ENCODE measurements around the gene IL17A.
"Not testable (repeated sequence)": the region's sequence is repeated elsewhere in the genome, so short reads cannot be mapped to it uniquely, and the experiment has no call there.

Gene IL17A

DNA sequence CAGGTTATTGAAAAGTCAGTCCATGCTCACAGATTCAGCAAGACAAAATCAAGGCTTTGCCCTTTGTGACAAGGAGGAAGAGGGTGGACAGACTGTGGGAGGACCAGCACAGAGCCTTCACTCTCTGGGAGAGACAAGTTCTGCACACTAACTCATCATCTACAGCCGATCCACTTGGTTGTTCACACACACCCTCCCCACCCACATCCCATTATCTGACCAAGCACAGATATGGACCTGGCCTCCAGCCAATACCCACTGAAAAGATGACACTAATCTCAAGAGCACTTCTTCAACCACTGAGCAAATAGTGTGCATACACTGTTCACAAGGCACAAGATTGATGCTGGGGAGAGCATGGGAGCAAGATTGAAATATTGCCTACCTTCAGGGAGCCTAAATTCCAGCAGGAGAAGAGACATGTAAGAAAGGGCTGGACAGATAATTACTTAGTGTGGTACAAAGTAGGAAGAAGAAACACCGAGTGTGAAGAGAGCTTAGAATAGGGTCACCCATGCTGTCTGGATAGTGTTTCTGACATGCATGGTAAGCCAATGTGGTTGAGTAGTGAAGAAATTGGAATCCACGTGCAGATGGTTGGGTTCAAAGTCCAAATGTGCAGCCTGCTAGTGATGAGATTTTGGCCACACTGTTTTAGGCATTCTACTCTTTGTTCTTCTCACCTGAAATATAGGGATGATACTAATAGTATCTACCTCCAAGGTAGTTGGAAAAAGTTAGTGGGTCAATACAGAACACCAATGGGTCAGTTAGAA lies 21.7 kb upstream of the IL17A start:
- no peak for DNase-seq

DNA sequence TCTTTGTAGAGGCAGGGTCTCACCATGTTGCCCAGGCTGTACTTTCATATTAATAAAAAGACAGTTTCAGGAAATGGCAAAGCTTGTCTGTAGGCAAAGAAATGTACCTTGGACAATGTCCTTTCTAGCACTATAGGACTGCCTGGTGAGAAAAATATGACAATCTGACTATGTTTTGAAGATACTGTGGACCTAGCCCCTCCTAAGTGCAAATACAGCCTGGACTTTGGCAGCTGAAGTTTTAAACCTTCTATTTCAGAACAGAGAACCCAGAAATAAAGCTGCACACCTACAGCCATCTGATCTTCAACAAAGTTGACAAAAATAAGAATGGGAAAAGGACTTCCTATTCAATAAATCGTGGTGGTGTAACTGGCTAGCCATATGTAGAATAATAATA lies 18.9 kb upstream of the IL17A start:
- no peak for DNase-seq

DNA sequence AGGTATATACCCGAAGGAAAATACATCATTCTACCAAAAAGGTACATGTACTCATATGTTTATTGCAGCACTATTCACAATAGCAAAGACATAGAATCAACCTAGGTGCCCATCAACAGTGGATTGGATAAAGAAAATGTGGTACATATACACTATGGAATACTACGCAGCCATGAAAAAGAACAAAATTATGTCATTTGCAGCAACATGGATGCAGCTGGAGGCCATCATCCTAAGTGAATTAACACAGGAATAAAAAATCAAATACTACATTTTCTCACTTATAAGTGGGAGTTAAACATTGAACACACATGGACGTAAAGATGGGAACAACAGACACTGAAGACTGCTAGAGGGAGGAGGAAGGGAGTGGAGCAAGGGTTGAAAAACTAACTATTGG lies 17.8 kb upstream of the IL17A start:
- not testable (repeated sequence) for DNase-seq

DNA sequence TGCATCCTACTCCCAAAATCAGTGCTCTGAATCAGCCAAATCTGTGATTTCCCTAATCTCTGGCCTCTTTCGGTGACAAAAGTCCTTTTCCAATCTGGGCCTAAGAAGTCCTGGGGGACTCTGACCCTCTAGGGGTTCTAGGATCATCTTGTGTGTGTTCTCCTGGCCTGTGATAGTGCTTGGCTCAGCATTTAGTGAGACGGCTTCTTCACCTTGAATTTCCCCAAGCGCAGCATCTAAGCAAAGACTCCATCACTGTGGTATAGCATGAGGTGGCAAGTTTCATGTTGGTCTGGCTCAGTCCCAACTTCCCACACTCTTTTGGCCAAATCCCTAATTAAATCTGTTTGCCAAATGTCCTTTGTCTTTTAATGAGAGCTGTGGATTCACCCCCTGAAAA lies 12.1 kb upstream of the IL17A start:
- DNase-seq: no peak

DNA sequence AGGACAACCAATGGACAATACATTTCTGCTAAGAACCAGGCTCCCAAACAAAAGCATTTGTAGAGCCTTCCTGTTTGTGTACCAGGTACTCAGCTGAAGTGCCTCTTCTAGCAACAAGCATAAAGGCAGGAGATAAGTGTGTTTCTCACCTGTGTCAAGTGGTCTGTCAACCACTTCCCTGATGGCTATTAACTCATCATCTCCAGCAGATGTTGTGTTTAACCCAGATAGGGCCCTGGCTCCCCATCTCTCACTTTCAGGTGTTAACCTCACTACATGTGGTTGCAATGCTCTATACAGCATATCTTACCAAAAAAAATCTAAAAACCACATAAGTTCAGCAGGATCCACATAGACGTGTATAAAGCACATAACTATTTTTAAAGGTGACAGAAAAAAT lies 9.6 kb upstream of the IL17A start:
- DNase-seq: no peak

DNA sequence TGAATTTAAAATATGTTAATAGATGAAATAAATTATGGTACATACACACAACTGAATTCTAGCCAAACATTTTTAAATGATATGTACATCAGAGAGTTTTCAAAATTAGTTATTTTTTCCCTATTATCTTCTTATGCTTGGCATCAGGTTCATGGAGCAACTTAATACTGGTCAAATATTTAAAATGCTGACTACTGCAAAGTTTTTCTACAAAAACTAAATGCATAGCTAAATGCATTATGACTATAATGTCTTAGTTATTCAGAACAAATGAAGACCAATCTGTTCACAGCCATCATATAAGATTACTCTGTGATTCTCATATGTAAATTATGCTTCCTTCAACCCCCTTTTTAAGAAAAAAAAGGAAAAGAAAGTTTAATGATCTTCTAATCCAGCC lies 8.2 kb upstream of the IL17A start:
- DNase-seq: no peak

DNA sequence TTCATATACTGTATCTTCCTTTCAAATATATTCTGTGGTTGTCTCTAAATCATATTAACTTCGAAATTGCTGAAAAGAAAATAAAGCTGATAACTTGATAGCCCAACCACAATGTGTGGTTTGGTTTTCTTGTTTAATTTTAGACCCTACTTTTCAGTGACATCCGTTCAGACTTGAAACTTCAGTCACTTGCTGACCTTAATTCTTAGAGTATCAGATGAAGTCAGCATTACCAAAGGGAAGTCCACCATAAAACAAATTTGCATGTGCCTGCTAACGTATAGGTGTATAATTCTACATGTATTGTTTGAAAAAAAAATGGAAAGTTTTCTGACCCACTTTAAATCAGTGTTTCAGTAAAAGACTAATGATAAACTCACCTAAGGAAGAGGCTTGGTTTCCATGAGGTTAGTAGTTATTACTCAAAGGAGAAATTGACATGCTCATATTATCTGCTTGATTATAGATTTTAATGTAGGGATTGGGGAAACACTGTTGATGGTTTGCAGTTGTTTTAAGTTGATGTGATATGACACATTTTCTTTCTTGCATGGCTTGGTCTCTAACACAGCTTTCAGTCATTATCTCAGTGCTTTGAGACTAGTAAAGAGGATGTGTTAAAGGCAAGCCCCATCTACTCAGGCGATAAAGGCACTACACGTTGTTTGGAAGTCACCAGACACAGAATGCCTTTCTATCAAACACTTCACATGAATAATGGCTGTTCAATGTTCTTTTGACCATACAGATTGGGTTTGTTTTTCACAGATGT lies 5.2 kb upstream of the IL17A start:
- no peak for DNase-seq

DNA sequence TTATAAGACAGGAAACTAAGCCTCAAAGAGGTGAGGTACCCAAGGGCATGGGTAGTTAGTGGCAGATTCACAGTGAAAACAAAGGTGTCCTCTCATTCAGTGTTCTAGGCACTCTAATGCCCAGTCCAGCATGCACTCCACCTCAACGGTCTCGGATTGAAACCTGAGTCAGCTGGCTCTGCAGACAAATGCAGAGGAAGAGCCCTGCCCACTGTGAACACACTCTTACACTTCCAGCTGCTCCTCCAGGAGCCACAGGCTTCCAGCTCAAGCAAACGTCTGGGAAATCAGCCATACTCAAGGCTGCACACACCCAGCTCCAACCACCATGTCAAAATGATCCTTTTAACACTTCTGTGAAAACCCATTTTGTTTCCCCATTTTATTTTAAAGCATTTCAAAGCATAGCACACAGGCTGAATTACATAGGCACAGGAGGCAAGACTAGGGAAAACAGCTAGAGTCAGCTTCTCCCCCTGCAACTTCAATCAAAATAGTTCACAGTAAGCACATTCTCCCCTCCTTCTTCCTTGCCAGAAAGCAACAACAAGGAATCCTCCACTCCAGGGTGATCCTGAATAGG lies 3.0 kb upstream of the IL17A start:
- DNase-seq: no peak

DNA sequence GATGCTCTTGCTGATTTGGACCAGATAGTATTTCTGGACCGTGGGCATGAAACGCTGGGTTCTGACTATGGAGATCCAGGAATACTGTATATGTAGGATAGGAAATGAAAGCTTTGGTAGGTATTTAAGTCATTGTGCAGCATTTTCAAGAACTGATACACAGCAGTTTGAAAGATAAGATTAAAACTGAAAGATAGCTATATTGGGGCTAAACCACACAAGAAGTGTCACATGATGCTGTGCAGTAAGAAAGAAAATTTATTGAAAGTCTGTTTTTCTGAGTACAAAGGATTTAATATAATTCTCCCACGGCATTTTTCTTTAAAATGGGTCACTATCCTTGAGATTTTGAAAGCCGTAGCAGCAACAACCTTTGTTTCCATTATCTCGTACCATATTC lies 305 bp downstream of the IL17A start:
- DNase-seq: no peak

DNA sequence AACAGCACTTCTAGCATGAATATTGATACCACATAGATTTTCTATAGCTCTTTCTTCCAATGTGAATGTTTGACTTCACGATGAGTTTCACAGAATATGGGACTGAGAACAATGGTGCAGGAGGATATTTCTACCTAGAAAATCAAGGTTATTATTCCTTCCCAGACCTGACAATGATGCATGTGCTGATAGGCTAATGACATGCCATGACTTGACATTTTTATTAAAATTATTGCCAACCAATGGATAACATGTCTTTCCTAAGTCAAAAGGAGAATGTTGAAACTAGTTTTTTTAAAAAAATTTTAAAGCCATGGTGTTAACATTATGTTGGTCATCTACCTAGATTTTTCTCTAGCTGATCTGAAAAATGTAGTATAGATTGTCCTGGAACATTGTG lies 923 bp downstream of the IL17A start:
- DNase-seq: no peak

DNA sequence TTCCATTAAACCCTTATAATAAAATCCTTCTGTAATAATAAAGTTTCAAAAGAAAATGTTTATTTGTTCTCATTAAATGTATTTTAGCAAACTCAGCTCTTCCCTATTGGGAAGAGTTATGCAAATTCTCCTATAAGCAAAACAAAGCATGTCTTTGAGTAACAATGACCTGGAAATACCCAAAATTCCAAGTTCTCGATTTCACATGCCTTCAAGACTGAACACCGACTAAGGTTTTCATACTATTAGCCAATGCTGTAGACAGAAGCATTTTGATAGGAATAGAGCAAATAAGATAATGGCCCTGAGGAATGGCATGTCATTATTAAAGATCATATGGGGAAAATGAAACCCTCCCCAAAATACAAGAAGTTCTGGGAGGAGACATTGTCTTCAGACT lies 3.8 kb downstream of the IL17A start:
- no peak for DNase-seq

DNA sequence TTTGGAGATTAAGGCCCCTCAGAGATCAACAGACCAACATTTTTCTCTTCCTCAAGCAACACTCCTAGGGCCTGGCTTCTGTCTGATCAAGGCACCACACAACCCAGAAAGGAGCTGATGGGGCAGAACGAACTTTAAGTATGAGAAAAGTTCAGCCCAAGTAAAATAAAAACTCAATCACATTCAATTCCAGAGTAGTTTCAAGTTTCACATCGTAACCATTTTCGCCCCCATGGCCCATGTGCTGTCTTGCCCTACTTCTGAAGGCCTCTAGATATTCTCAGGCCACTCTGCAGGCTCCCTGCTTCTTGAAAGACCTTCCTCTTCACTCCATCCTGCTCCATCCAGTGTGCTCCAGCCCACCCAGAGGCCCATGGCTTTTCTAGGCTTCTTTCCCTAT lies 4.2 kb downstream of the IL17A start:
- DNase-seq: no peak

DNA sequence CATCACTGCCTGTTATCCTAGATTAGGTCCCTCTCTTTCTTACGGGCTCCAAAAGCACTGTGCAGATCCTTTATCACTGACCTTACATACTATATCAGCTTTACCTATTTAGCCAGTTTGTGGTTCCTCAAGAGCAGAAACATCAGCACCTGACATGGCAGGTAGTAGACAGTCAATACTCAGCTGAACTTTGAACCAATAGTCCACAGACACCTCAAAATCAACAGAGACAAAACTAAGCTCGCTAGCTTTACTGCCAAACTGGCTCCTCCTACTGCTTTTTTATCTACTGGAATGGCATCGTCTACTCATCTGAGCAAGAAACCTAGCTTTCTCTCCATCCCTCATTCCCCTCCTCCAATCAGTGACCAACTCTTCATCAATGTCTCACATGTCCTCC lies 5.6 kb downstream of the IL17A start:
- no peak for DNase-seq

DNA sequence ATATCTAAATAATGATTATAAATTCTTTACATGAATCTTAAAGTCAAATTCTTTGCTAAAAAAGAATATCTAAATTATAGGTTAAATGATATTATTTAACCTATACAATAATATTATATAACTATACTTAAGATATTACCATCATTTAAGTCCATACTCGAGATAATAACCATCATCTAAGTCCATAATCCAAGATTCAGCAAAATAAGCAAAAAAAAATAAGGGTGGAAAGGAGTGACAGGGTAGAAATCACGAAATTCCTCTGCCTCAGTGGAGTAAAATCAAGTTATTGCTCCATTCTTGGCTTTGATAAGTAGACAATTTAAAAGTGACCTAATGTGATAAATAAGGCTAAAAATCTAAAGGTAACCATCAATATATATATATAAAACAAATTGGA lies 9.7 kb downstream of the IL17A start:
- DNase-seq: no peak

DNA sequence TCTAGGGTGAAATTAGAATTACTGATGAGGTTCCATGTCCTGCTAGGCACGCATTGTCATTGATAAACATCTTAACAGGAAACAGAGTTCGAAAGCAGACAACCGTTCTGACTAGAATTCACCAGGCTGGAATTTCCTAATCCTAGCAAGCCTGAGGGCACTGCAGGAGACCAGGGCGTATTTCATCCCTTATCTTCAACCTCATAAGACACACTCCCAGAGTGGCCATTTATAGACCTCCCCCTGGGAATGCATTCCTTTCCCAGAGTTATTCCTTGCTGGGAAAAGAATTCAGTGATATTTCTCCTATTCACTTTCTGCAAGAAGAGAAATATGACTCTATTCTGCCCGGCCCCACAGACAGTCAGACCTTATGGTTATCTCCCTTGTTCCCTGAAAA lies 13.9 kb downstream of the IL17A start:
- DNase-seq: not testable (repeated sequence)

DNA sequence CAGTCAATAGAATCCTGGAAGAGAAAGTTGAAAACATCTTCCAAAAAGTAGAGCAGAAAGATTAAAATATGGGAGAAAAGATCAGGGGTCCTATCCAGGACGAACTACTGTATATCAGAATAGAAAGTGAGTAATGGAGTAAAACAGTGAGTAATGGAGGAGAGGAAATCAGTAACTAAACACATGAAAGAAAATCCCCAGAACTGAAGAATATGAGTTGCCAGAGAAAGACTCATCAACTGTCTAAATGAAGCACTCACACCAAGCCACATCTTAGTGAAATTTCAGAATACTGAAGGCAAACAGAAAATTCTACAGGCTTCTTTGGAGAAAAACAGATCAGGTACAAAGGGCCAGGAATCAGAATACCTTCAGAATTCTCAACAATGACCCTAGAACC lies 14.9 kb downstream of the IL17A start:
- no peak for DNase-seq

DNA sequence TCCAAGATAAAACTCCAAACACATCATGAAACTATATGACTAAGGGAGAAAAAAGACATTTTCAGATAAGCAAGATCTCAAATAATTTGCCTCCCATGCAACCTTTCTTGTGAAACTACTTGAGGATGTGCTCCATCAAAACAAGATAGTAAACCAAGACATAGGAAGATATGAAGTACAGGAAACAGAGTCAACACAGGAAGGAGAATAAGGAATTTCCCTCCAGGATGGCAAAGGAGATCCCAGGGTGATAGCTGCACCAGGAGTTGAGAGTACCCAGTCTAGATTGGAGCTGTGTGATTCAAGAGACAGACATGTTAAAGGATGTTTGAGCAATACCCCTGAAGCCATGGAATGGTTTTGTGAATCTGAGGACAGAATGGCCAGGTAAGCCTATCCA lies 15.3 kb downstream of the IL17A start:
- no peak for DNase-seq

DNA sequence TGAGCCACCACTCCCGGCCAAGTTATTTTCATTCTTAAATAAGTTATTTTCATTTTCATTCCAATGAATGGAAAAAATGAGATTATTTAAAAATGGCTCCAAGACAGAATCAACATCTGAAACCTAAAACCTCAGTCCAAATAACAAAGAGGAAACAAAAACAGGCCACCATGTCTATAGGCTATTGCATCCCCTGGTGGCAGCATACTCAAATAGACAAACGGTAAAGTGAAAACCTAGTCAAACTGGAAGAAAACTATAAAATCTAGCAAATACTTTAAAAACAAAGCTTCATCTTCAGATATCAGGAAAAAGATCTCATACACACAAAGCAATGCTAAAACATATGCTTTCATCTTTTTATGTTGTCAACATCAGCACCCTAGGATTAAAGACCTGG lies 20.9 kb downstream of the IL17A start:
- no peak for DNase-seq

DNA sequence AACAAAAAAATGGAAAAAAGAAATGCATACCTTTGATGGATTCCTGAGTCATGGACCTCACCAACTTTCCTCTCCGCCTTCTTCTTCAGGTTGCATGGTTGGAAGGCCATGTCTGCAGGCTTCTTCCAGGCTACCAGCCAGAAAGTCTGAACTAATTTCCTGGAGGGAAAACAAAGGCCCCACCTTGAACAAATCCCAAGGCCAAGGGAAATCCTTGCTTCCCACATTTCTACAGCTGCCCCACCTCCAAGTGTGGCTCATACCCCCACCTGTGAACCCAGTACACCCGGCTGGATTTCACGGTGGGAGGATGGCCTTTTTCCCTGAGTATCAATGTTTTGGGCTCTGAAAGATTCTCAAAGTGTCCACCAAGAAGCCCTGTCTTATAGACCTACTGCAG lies 22.4 kb downstream of the IL17A start:
- DNase-seq: no peak

DNA sequence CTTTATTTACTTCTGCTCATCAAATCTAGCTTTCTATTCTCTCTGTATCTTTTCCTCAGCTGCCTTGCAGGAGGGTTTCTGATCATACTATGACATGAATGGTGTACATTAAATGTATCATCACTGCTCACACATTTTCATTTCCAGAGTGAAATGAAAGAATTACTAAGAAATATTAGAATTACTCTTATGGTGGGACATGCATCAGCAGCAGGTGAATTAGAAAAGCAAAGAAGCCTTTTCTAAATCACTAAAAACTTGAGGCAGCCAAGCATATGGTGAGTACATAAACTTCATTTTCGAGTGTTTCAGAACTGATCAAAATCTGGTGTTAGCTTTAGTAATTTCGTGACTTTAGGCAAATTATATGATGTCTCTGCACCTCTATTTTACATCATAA lies 23.6 kb downstream of the IL17A start:
- DNase-seq: no peak

DNA sequence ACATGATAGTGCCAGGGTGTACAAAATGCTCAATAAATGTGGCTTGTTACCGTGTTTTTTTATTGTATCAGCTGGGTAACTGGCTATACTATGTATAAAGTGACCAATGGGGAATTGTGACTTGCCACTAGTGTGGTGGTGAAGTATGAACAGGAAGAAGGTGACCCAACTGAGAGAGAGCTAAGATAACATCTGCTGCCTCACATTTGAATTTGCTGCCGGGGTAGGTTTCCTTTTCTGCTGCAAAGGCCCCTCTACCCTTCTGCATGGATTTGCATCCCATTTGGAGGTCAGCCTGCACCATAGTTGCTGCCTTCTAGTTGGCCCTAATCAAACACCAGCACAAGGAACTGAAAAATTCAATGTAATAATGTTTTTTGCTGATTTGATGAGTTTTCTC lies 24.1 kb downstream of the IL17A start:
- no peak for DNase-seq

DNA sequence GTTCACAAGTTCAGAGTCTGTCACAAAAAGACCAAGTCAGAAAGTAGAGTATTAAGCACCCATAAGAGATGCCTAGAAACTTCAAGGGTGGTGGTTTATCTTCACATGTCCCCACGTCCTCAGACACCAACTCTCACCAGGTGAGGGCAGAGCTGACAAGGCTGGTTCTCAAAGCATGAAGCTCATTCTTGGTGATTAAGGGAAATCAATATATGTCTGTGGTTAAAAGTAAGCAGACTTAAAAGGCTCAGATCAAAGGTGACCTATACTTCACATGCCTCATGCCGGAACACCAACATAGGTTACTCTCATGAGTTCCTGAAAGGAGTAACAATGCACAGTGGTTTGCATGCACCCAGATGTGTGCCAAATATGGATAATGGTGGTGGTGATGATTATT lies 27.0 kb downstream of the IL17A start:
- no peak for DNase-seq

DNA sequence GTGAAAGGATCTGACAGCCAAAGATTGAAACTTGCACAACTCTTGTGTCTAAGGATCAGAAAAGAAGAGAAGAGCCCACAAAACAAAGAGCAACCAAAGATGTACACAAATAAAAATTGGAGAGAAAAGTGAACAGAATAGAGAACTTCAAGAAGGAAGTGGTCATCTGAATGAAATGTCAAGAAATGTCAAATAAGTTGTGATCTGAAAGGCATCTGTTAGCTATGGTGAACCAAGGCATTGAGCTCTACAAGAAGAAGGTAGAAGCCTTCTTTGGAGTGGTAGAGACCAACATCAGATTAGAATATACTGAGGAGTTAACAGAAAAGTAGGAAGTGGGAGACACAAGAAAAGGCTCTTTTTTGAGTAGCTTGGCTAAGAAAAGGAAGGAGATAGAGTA lies 29.6 kb downstream of the IL17A start:
- DNase-seq: no peak

DNA sequence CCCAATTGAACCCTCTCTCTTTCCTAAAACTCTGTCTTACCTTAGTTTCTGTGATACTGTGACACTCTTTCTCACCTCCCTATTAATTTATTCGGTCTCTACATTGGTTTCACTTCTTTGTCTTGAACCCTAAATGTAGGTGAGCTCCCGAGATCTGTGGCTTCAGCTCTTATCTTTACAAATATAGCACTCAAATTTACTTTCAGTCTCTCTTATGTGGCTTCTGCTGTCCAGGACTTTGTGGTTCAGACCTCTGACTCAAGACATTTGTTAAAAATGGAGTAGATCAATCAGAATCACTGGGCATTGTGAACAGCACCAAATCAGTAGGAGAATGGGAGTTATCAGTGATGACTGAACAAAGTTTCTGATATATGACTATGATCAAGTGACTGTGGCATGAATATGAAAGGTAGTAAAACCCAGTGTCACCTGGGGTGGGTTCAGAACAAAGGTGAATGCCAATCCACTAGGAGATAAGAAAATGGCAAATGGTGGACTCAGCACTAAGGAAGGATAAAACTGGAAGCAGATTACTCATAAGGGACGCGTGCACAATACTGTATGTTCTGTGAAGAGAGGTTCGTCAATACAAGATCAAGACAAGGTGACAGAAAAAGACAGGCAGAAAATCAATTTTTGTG lies 30.9 kb downstream of the IL17A start:
- no peak for DNase-seq

All from activated T-cell treated with anti-CD3 and anti-CD28 coated beads, Interleukin-2, amount 50 U/mL, for 48 hours (primary cell).